Liver (tissue), 9 donors: ENCODE results near the gene DCLK2. TPM values are rescaled to one million over a fixed set of nuclear protein-coding genes. Genes with fewer than 3 reads are reported as not detected.

Experiments
- DNase-seq: peaks from one replicate; pipeline ENCODE4 v3.0.0-alpha.2; 2017; ENCODE audit warnings: low spot score
- H3K27ac ChIP-seq, 2 donors: one replicate each; pipeline ENCODE4 v1.7.0; 2013; ENCODE audit warnings: inconsistent platforms in 2 of 2, low read length in 2 of 2, control low read depth in 1 of 2, low read depth in 1 of 2, mild to moderate bottlenecking in 1 of 2
- H3K27me3 ChIP-seq, 4 donors: one replicate each; pipeline versions ENCODE4 v1.6.1 to v1.7.0; 2013; ENCODE audit warnings: low read length in 3 of 4, inconsistent platforms in 1 of 4, mild to moderate bottlenecking in 1 of 4, moderate library complexity in 1 of 4; ENCODE audit not compliant: control insufficient read depth in 4 of 4, insufficient read depth in 4 of 4
- H3K36me3 ChIP-seq, 4 donors: one replicate each; pipeline versions ENCODE4 v1.6.1 to v1.7.0; 2013; ENCODE audit warnings: low read length in 3 of 4, mild to moderate bottlenecking in 3 of 4, low read depth in 1 of 4, moderate library complexity in 1 of 4; ENCODE audit not compliant: control insufficient read depth in 4 of 4, insufficient read depth in 3 of 4
- H3K4me1 ChIP-seq, 4 donors: one replicate each; pipeline versions ENCODE4 v1.6.1 to v1.7.0; 2013; ENCODE audit warnings: low read length in 3 of 4, mild to moderate bottlenecking in 3 of 4, moderate library complexity in 1 of 4; ENCODE audit not compliant: control insufficient read depth in 4 of 4, insufficient read depth in 4 of 4
- H3K4me3 ChIP-seq, 3 donors: one replicate each; pipeline versions ENCODE4 v1.6.1 to v1.7.0; 2013; ENCODE audit warnings: low read length in 3 of 3, control low read depth in 1 of 3, low read depth in 1 of 3, mild to moderate bottlenecking in 1 of 3
- H3K9ac ChIP-seq, 2 donors: one replicate each; pipeline ENCODE4 v1.7.0; 2013; ENCODE audit warnings: low read length in 2 of 2, mild to moderate bottlenecking in 2 of 2, moderate library complexity in 2 of 2, control low read depth in 1 of 2, low read depth in 1 of 2
- H3K9me3 ChIP-seq, 4 donors: one replicate each; pipeline versions ENCODE4 v1.6.1 to v1.7.0; 2013; ENCODE audit warnings: low read length in 3 of 4; ENCODE audit not compliant: control insufficient read depth in 4 of 4
- CTCF ChIP-seq: fragments of 150-350 bp; IDR thresholded peaks from 2 replicates; pipeline ENCODE4 v1.5.1; 2017; ENCODE audit warnings: improper control_type of control experiment, low read depth, low read length; ENCODE audit not compliant: missing input control
- EGR1 ChIP-seq, 2 donors: IDR thresholded peaks; 2 replicates each; pipeline ENCODE4 v1.6.1; 2016 to 2018; ENCODE audit warnings: antibody characterized with exemption in 2 of 2, low read depth in 2 of 2
- FOXA1 ChIP-seq: IDR thresholded peaks from 2 replicates; pipeline ENCODE4 v1.6.1; 2016; ENCODE audit warnings: antibody characterized with exemption
- FOXA2 ChIP-seq: IDR thresholded peaks from 2 replicates; pipeline ENCODE4 v1.6.1; 2016; ENCODE audit warnings: antibody characterized with exemption
- GABPA ChIP-seq, 2 donors: IDR thresholded peaks in 1 of 2; conservative IDR thresholded peaks in 1 of 2; 2 replicates each; pipeline ENCODE4 v1.6.1; 2016; ENCODE audit warnings: antibody characterized with exemption in 2 of 2, mild to moderate bottlenecking in 1 of 2, moderate library complexity in 1 of 2
- HNF4A ChIP-seq, 2 donors: conservative IDR thresholded peaks; 2 replicates each; pipeline ENCODE4 v1.6.1; 2016; ENCODE audit warnings: antibody characterized with exemption in 2 of 2, mild to moderate bottlenecking in 2 of 2
- HNF4G ChIP-seq: IDR thresholded peaks from 2 replicates; pipeline ENCODE4 v1.6.1; 2016; ENCODE audit warnings: antibody characterized with exemption
- JUND ChIP-seq, 2 donors: IDR thresholded peaks; 2 replicates each; pipeline ENCODE4 v1.6.1; 2016; ENCODE audit warnings: antibody characterized with exemption in 2 of 2
- NR2F2 ChIP-seq: IDR thresholded peaks from 2 replicates; pipeline ENCODE4 v1.6.1; 2016; ENCODE audit warnings: antibody characterized with exemption
- RAD21 ChIP-seq, 2 donors: IDR thresholded peaks; 2 replicates each; pipeline ENCODE4 v1.6.1; 2016; ENCODE audit warnings: antibody characterized with exemption in 2 of 2, mild to moderate bottlenecking in 2 of 2
- RXRA ChIP-seq, 2 donors: IDR thresholded peaks; 2 replicates each; pipeline ENCODE4 v1.6.1; 2017 to 2018; ENCODE audit warnings: antibody characterized with exemption in 2 of 2, mild to moderate bottlenecking in 1 of 2
- SP1 ChIP-seq: IDR thresholded peaks from 2 replicates; pipeline ENCODE4 v1.6.1; 2018; ENCODE audit warnings: antibody characterized with exemption, mild to moderate bottlenecking
- TAF1 ChIP-seq: conservative IDR thresholded peaks from 2 replicates; pipeline ENCODE4 v1.6.1; 2016; ENCODE audit warnings: antibody characterized with exemption, mild to moderate bottlenecking
- YY1 ChIP-seq: IDR thresholded peaks from 2 replicates; pipeline ENCODE4 v1.6.1; 2016; ENCODE audit warnings: antibody characterized with exemption, mild to moderate bottlenecking
- WGBS: extraction: QIAGEN DNeasy Blood & Tissue Kit; methylation state at CpG from one replicate; pipeline ENCODE4 v1.1.7; 2013; 5-methylcytosine and 5-hydroxymethylcytosine counted together
- polyA plus RNA-seq, 2 donors: library from polyadenylated mRNA; stranded (reverse) in 1 of 2; unstranded in 1 of 2; fragments of 200-250 nt in 1 of 2; fragments of >200 nt in 1 of 2; fragmentation: Nextera tagmentation in 1 of 2; extraction: Ambion mirVana in 1 of 2; gene quantifications; one replicate each; pipeline versions ENCODE4 v1.2.1 to v1.2.3, GENCODE V29; 2013 to 2015
- total RNA-seq, 2 donors: library from RNA; depleted of rRNA; stranded (reverse); fragments of >200 nt; gene quantifications; one replicate each; pipeline ENCODE4 v1.2.3, GENCODE V29; 2014
- TF ChIP-seq, protein P1 (sequence below): IDR thresholded peaks from 2 replicates; pipeline ENCODE4 v1.6.1; 2016; ENCODE audit warnings: antibody characterized with exemption, mild to moderate bottlenecking
- TF ChIP-seq, protein P2 (sequence below): IDR thresholded peaks from 2 replicates; pipeline ENCODE4 v1.6.1; 2016; ENCODE audit warnings: antibody characterized with exemption
- TF ChIP-seq, protein P3 (sequence below): IDR thresholded peaks from 2 replicates; pipeline ENCODE4 v1.6.1; 2016; ENCODE audit warnings: antibody characterized with exemption
- TF ChIP-seq, protein P4 (sequence below): IDR thresholded peaks from 2 replicates; pipeline ENCODE4 v1.6.1; 2016; ENCODE audit warnings: antibody characterized with exemption
- donor health status: healthy.
- donor health status: healthy.
- donor health status: healthy.
- donor health status: healthy.
- donor health status: healthy.

The DCLK2 gene
- total and polyA plus RNA-seq, 4 donors, result 0.14 to 1.7 (median 0.50) TPM

- no peak for TF ChIP-seq HNF4A (conservative IDR thresholded peaks at IDR 0.05)
- TF ChIP-seq SP1, result no peak
- TF ChIP-seq, protein P1, sequence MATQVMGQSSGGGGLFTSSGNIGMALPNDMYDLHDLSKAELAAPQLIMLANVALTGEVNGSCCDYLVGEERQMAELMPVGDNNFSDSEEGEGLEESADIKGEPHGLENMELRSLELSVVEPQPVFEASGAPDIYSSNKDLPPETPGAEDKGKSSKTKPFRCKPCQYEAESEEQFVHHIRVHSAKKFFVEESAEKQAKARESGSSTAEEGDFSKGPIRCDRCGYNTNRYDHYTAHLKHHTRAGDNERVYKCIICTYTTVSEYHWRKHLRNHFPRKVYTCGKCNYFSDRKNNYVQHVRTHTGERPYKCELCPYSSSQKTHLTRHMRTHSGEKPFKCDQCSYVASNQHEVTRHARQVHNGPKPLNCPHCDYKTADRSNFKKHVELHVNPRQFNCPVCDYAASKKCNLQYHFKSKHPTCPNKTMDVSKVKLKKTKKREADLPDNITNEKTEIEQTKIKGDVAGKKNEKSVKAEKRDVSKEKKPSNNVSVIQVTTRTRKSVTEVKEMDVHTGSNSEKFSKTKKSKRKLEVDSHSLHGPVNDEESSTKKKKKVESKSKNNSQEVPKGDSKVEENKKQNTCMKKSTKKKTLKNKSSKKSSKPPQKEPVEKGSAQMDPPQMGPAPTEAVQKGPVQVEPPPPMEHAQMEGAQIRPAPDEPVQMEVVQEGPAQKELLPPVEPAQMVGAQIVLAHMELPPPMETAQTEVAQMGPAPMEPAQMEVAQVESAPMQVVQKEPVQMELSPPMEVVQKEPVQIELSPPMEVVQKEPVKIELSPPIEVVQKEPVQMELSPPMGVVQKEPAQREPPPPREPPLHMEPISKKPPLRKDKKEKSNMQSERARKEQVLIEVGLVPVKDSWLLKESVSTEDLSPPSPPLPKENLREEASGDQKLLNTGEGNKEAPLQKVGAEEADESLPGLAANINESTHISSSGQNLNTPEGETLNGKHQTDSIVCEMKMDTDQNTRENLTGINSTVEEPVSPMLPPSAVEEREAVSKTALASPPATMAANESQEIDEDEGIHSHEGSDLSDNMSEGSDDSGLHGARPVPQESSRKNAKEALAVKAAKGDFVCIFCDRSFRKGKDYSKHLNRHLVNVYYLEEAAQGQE, result no peak
- no peak for TF ChIP-seq YY1
- TF ChIP-seq EGR1 (IDR thresholded peaks at IDR 0.05; ENCODE audit: low read depth in 2 of 2), result no peak
- no peak for TF ChIP-seq RAD21 (IDR thresholded peaks at IDR 0.05)
- TF ChIP-seq NR2F2, result no peak
- Histone ChIP-seq H3K4me3 (no peak overlapping the region), H3K27me3 (no peaks in the 10 kb centered on the region), H3K36me3 (no peaks in the 10 kb centered on the region), H3K9me3 (no peaks in the 10 kb centered on the region), H3K27ac (no peak overlapping the region), H3K9ac (no peak overlapping the region), H3K4me1 (no peaks in the 10 kb centered on the region)
- 48% methylated on average over 3 of the region's 3 CpGs for WGBS
- DNase-seq, result no peak
These were observed 10.4 kb upstream of the DCLK2 start for GRCh38 chr4:150067859-150068258.

GRCh38 chr4:150068300-150068960 lies 9.8 kb upstream of the DCLK2 start:
- WGBS, result 85% methylated on average over 6 of the region's 6 CpGs
- Histone ChIP-seq H3K36me3 (no peaks in the 10 kb centered on the region), H3K27me3 (no peaks in the 10 kb centered on the region), H3K4me3 (no peak overlapping the region), H3K27ac (no peak overlapping the region), H3K4me1 (no peaks in the 10 kb centered on the region), H3K9me3 (no peaks in the 10 kb centered on the region), H3K9ac (no peak overlapping the region)
- TF ChIP-seq, protein P2, sequence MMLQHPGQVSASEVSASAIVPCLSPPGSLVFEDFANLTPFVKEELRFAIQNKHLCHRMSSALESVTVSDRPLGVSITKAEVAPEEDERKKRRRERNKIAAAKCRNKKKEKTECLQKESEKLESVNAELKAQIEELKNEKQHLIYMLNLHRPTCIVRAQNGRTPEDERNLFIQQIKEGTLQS, result no peak
- DNase-seq, result no peak

DNA sequence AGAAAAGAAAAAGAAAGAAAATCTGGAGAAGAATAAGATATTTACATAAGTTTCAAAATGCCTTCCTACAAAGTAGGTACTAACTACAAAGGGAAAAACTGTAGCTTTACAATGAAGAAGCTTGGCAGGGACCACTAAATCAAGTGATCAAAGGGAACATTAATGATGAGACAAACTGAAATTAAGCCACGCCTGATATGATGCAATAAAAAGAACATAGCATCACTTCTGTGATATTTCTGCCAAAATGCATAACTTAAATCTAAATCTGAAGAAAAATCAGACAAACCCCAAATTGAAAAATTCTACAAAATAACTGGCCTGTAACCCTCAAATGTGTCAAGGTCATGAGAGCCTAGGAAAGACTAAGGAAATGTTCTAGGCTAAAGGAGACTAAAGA lies 8.9 kb upstream of the DCLK2 start:
- no peak overlapping the region for H3K27ac ChIP-seq
- WGBS, result 87% methylated on average over 1 of the region's 1 CpG
- H3K9ac ChIP-seq, result no peak overlapping the region
- H3K36me3 ChIP-seq, result no peaks in the 10 kb centered on the region
- H3K9me3 ChIP-seq, result no peaks in the 10 kb centered on the region
- TF ChIP-seq RAD21 (IDR thresholded peaks at IDR 0.05) (no peak), RXRA (IDR thresholded peaks at IDR 0.05) (no peak), EGR1 (IDR thresholded peaks at IDR 0.05; ENCODE audit: low read depth in 2 of 2) (no peak), HNF4G (no peak), GABPA (IDR thresholded peaks at IDR 0.05 in 1 of 2, conservative IDR thresholded peaks at IDR 0.05 in 1 of 2) (no peak), NR2F2 (no peak), YY1 (no peak), JUND (IDR thresholded peaks at IDR 0.05) (no peak), CTCF (no peak), HNF4A (conservative IDR thresholded peaks at IDR 0.05) (no peak), FOXA2 (no peak), SP1 (no peak), TAF1 (no peak), FOXA1 (no peak)
- TF ChIP-seq, protein P3, sequence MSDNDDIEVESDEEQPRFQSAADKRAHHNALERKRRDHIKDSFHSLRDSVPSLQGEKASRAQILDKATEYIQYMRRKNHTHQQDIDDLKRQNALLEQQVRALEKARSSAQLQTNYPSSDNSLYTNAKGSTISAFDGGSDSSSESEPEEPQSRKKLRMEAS, result no peak
- TF ChIP-seq, protein P2, result no peak
- TF ChIP-seq, protein P4, sequence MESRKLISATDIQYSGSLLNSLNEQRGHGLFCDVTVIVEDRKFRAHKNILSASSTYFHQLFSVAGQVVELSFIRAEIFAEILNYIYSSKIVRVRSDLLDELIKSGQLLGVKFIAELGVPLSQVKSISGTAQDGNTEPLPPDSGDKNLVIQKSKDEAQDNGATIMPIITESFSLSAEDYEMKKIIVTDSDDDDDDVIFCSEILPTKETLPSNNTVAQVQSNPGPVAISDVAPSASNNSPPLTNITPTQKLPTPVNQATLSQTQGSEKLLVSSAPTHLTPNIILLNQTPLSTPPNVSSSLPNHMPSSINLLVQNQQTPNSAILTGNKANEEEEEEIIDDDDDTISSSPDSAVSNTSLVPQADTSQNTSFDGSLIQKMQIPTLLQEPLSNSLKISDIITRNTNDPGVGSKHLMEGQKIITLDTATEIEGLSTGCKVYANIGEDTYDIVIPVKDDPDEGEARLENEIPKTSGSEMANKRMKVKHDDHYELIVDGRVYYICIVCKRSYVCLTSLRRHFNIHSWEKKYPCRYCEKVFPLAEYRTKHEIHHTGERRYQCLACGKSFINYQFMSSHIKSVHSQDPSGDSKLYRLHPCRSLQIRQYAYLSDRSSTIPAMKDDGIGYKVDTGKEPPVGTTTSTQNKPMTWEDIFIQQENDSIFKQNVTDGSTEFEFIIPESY, result no peak
- H3K27me3 ChIP-seq, result no peaks in the 10 kb centered on the region
- no peak overlapping the region for H3K4me3 ChIP-seq
- H3K4me1 ChIP-seq, result no peaks in the 10 kb centered on the region
- DNase-seq, result no peak
